ENCODE data around the gene DDX3X.
"Not testable (repeated sequence)": the region's sequence is repeated elsewhere in the genome, so short reads cannot be mapped to it uniquely, and the experiment has no call there.

The DDX3X gene

DNA sequence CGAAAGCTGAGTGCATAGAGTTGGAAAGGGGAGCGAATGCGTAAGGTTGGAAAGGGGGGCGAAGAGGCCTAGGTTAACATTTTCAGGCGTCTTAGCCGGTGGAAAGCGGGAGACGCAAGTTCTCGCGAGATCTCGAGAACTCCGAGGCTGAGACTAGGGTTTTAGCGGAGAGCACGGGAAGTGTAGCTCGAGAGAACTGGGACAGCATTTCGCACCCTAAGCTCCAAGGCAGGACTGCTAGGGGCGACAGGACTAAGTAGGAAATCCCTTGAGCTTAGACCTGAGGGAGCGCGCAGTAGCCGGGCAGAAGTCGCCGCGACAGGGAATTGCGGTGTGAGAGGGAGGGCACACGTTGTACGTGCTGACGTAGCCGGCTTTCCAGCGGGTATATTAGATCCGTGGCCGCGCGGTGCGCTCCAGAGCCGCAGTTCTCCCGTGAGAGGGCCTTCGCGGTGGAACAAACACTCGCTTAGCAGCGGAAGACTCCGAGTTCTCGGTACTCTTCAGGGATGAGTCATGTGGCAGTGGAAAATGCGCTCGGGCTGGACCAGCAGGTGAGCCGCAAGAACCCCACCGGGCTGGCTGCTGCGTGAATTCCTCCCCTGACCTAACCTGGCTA is at the start of gene DDX3X:
Gene DDX3X, plus strand, starts transcription at position 419 of the 619 bp plus-strand sequence. Its CDS starts 91 bp downstream, at position 510.
- H3K4me3 ChIP-seq (ENCODE audit: low read depth, low read length): peak within 1 kb of the TSS; percentile 69
- peak within 1 kb of the TSS; percentile 100 for H3K27ac ChIP-seq
- no peaks in the 10 kb centered on the region for H3K9me3 ChIP-seq (ENCODE audit: severe bottlenecking)
- H3K27me3 ChIP-seq (ENCODE audit: insufficient read depth, low read depth, severe bottlenecking): no peaks in the 10 kb centered on the region
- DNase-seq: peak; percentile 93
- TF ChIP-seq, protein P1, sequence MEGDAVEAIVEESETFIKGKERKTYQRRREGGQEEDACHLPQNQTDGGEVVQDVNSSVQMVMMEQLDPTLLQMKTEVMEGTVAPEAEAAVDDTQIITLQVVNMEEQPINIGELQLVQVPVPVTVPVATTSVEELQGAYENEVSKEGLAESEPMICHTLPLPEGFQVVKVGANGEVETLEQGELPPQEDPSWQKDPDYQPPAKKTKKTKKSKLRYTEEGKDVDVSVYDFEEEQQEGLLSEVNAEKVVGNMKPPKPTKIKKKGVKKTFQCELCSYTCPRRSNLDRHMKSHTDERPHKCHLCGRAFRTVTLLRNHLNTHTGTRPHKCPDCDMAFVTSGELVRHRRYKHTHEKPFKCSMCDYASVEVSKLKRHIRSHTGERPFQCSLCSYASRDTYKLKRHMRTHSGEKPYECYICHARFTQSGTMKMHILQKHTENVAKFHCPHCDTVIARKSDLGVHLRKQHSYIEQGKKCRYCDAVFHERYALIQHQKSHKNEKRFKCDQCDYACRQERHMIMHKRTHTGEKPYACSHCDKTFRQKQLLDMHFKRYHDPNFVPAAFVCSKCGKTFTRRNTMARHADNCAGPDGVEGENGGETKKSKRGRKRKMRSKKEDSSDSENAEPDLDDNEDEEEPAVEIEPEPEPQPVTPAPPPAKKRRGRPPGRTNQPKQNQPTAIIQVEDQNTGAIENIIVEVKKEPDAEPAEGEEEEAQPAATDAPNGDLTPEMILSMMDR (IDR thresholded peaks at IDR 0.05; ENCODE audit: low read depth, low read length): peak; percentile 43; the same call in 1 of the 2 replicates
- peaks cover 37% of the 10 kb centered on the region for H3K36me3 ChIP-seq

DNA sequence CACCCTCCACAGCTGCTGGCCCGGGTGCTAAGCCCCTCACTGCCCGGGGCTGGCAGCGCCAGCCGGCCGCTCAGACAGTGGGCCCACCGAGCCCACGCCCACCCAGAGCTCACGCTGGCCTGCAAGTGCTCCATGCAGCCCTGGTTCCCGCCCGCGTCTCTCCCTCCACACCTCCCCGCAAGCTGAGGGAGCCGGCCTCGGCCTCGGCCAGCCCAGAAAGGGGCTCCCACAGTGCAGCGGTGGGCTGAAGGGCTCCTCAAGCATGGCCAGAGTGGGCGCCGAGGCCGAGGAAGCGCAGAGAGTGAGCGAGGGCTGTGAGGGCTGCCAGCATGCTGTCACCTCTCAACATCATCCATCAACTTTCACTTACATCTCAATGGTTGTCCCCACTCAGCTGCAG is 48.0 kb upstream of the DDX3X start:
- not testable (repeated sequence) for DNase-seq; H3K27me3 ChIP-seq (ENCODE audit: insufficient read depth, low read depth, severe bottlenecking); H3K9me3 ChIP-seq (ENCODE audit: severe bottlenecking); H3K36me3 ChIP-seq; H3K27ac ChIP-seq; H3K4me3 ChIP-seq (ENCODE audit: low read depth, low read length)

DNA sequence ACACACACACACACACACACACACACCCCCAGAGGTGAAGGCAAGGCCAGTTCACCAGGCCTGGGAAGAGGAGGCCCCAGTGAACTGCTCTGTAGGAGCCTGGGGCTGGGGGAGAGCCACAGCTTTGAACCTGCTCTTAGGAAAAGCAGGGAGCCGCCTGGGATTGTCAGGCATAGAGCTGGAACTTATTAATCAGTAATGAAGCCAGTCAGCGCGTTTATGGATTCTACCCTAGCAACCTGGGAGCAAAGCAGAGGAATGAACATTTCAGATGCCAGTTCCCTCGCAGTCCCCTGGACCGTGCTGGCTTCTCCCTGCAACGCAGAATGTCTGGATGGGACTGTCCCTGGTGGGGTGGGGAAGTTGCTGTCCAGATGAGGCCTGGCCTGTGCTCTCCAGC is 45.3 kb upstream of the DDX3X start:
- H3K27ac ChIP-seq: no peak overlapping the region
- H3K27me3 ChIP-seq (ENCODE audit: insufficient read depth, low read depth, severe bottlenecking): peaks cover 5% of the 10 kb centered on the region
- H3K4me3 ChIP-seq (ENCODE audit: low read depth, low read length): no peak overlapping the region
- TF ChIP-seq, protein P1 (IDR thresholded peaks at IDR 0.05; ENCODE audit: low read depth, low read length): no peak
- no peak for DNase-seq
- H3K9me3 ChIP-seq (ENCODE audit: severe bottlenecking): peaks cover 6% of the 10 kb centered on the region
- H3K36me3 ChIP-seq: no peaks in the 10 kb centered on the region

DNA sequence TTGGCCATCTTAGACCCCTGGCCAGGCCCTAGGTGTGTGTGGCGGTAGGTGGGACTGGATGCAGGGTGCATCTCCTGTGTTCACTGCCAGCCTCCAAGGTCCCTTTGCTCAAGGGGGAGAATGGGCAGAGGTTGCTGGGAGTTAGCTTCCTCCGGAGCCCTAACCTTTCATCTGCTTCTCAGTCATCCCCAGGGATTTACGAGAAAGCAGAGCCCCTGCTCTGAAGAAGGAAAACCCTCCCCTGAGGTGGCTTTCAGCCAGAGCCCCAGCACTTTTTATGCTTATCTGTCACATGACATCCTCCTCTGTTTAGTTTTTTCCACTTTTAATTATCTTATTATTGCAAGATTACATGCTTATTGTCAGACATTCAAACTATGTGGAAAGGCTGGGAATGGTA is 44.9 kb upstream of the DDX3X start:
- TF ChIP-seq, protein P1 (IDR thresholded peaks at IDR 0.05; ENCODE audit: low read depth, low read length): no peak
- Histone ChIP-seq H3K27me3 (ENCODE audit: insufficient read depth, low read depth, severe bottlenecking) (peaks cover 5% of the 10 kb centered on the region), H3K4me3 (ENCODE audit: low read depth, low read length) (no peak overlapping the region), H3K36me3 (no peaks in the 10 kb centered on the region), H3K27ac (no peak overlapping the region), H3K9me3 (ENCODE audit: severe bottlenecking) (peaks cover 6% of the 10 kb centered on the region)
- no peak for DNase-seq

DNA sequence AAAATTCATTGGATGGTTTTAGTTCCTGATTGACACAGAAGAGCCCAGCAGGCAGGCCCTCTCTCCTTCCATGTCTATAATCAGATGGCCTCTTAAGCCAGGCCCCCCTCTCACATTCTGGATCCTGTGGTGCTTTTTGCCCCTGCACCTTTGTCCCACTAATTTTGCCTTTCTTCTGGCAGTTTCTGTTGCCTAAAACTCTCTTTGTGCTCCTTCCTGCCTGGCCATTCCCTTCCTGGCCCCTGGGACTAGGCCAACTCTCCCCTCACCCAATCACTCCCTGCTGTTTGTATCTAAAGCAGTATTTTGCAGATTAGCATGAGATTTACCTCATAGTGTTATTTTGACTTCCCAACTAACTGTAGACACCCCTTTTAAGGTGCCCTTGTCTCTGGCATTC is 42.7 kb upstream of the DDX3X start:
- H3K36me3 ChIP-seq: no peaks in the 10 kb centered on the region
- no peak overlapping the region for H3K27ac ChIP-seq
- peaks cover 5% of the 10 kb centered on the region for H3K27me3 ChIP-seq (ENCODE audit: insufficient read depth, low read depth, severe bottlenecking)
- DNase-seq: no peak
- no peak overlapping the region for H3K4me3 ChIP-seq (ENCODE audit: low read depth, low read length)
- H3K9me3 ChIP-seq (ENCODE audit: severe bottlenecking): peaks cover 3% of the 10 kb centered on the region
- TF ChIP-seq, protein P1 (IDR thresholded peaks at IDR 0.05; ENCODE audit: low read depth, low read length): no peak

DNA sequence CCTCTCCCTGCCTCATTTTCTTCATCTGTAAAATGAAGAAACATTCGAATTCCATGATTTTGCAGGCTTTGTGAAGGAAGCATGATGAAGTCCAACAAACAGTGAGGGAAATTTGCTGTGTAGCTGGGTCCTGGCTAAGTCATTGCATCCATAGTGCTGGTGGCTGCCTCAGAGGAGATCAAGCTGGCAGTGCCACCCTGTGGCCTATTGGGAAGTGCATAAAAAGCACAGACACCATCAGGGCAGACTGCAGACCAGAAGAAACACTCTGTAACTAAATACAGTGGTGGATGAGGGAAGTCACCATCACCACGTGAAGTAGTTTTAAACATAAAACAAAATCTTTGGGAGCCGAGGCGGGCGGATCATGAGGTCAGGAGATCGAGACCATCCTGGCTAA is 40.7 kb upstream of the DDX3X start:
- H3K9me3 ChIP-seq (ENCODE audit: severe bottlenecking): peaks cover 3% of the 10 kb centered on the region
- DNase-seq: peak; percentile 37
- no peak overlapping the region for H3K27ac ChIP-seq
- TF ChIP-seq, protein P1 (IDR thresholded peaks at IDR 0.05; ENCODE audit: low read depth, low read length): peak; percentile 55
- no peaks in the 10 kb centered on the region for H3K36me3 ChIP-seq
- H3K27me3 ChIP-seq (ENCODE audit: insufficient read depth, low read depth, severe bottlenecking): peaks cover 10% of the 10 kb centered on the region
- no peak overlapping the region for H3K4me3 ChIP-seq (ENCODE audit: low read depth, low read length)

All from WERI-Rb-1 (cell line).